Smooth muscle cell (in vitro differentiated cells): ENCODE measurements around the gene TAL1. TPM values are rescaled to one million over a fixed set of nuclear protein-coding genes. Genes with fewer than 3 reads are reported as not detected.
A peak's percentile ranks its signal among the peaks of the same experiment; 100 is the strongest.

Experiments used
- DNase-seq: peaks from one replicate; lab custom pipeline; 2025; ENCODE audit not compliant: unreplicated experiment; lab: John Stamatoyannopoulos, UW
- H2AFZ ChIP-seq: fragments of 200-600 bp; sonication (generic); 2 replicates; pipeline ENCODE4 v1.6.0; 2016; ENCODE audit warnings: antibody characterized with exemption, low read depth, mild to moderate bottlenecking
- H3F3A ChIP-seq: fragments of 200-600 bp; sonication (generic); 2 replicates; pipeline ENCODE4 v1.6.0; 2017; ENCODE audit warnings: antibody characterized with exemption, low read depth
- H3K27ac ChIP-seq: fragments of 200-600 bp; sonication (generic); 2 replicates; pipeline ENCODE4 v1.5.1; 2016; ENCODE audit warnings: low read depth, mild to moderate bottlenecking
- H3K27me3 ChIP-seq: fragments of 200-600 bp; sonication (generic); 2 replicates; pipeline ENCODE4 v1.6.1; 2016; ENCODE audit warnings: low read depth, mild to moderate bottlenecking
- H3K36me3 ChIP-seq: fragments of 200-600 bp; sonication (generic); 2 replicates; pipeline ENCODE4 v1.5.1; 2016; ENCODE audit warnings: low read depth
- H3K4me1 ChIP-seq: fragments of 200-600 bp; sonication (generic); 2 replicates; pipeline ENCODE4 v1.5.1; 2016; ENCODE audit warnings: low read depth
- H3K4me2 ChIP-seq: fragments of 200-600 bp; sonication (generic); 2 replicates; pipeline ENCODE4 v1.6.0; 2016; ENCODE audit warnings: mild to moderate bottlenecking
- H3K4me3 ChIP-seq: fragments of 200-600 bp; sonication (generic); 2 replicates; pipeline ENCODE4 v1.5.1; 2016; ENCODE audit warnings: mild to moderate bottlenecking
- H3K79me2 ChIP-seq: fragments of 200-600 bp; sonication (generic); 2 replicates; pipeline ENCODE4 v1.6.0; 2016; ENCODE audit warnings: low read depth, mild to moderate bottlenecking
- H3K9ac ChIP-seq: fragments of 200-600 bp; sonication (generic); 2 replicates; pipeline ENCODE4 v1.6.0; 2016; ENCODE audit warnings: low read depth
- H3K9me3 ChIP-seq: fragments of 200-600 bp; sonication (generic); replicated peaks from 2 replicates; pipeline ENCODE4 v1.5.1; 2016; ENCODE audit warnings: low read depth
- H4K20me1 ChIP-seq: fragments of 200-600 bp; sonication (generic); 2 replicates; pipeline ENCODE4 v1.6.0; 2016; ENCODE audit warnings: low read depth
- CTCF ChIP-seq: fragments of 200-600 bp; sonication (generic); IDR thresholded peaks from 2 replicates; pipeline ENCODE4 v1.5.1; 2017; ENCODE audit warnings: borderline replicate concordance, mild to moderate bottlenecking, antibody characterized with exemption; ENCODE audit not compliant: insufficient read depth, poor library complexity, severe bottlenecking
- WGBS: methylation state at CpG from one replicate; pipeline ENCODE4 v1.1.7; 2016; ENCODE audit warnings: low lambda C conversion rate; 5-methylcytosine and 5-hydroxymethylcytosine counted together
- polyA plus RNA-seq: library from polyadenylated mRNA; unstranded; fragments of >200 nt; fragmentation: Nextera tagmentation; extraction: Ambion mirVana; gene quantifications from 2 replicates; pipeline ENCODE4 v1.2.1, GENCODE V29; 2016
- total RNA-seq: library from RNA; depleted of rRNA; stranded (reverse); fragments of >200 nt; gene quantifications from 2 replicates; pipeline ENCODE4 v1.2.3, GENCODE V29; 2014

The TAL1 gene
- total and polyA plus RNA-seq, 2 experiments from 2014 or later = not detected

DNA sequence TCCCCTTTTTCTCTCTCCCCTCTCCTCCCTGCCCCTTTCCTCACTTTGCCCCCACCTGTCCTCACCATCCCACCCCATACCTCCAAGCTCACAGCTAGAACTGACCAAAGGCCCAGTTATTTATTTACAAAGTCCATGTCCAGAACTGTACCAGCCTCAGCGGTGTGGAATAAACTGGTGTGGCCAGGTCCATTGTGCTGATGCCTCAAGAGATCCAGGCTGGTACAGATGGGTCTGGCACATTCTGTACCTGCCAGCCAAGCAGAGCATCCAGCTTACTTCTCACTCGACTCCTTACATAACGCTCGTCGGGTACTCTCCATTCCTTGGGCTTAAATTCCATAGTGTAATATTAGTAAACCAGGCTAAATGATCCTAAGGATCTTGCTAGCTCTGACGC lies 54.0 kb downstream of the TAL1 start:
- H3K27me3 ChIP-seq = peaks cover 6% of the 10 kb centered on the region
- H2AFZ ChIP-seq = no peak overlapping the region
- H3K79me2 ChIP-seq = no peaks in the 10 kb centered on the region
- H3K9ac ChIP-seq = no peak overlapping the region
- no peak for DNase-seq
- peaks cover 7% of the 10 kb centered on the region for H3F3A ChIP-seq
- WGBS = 93% methylated on average over 6 of the region's 6 CpGs
- no peaks in the 10 kb centered on the region for H3K9me3 ChIP-seq
- H3K4me2 ChIP-seq = no peak overlapping the region
- H3K4me3 ChIP-seq = no peak overlapping the region
- H4K20me1 ChIP-seq = no peaks in the 10 kb centered on the region
- H3K27ac ChIP-seq = no peak overlapping the region
- no peak for TF ChIP-seq CTCF
- H3K36me3 ChIP-seq = no peaks in the 10 kb centered on the region
- H3K4me1 ChIP-seq = no peaks in the 10 kb centered on the region

DNA sequence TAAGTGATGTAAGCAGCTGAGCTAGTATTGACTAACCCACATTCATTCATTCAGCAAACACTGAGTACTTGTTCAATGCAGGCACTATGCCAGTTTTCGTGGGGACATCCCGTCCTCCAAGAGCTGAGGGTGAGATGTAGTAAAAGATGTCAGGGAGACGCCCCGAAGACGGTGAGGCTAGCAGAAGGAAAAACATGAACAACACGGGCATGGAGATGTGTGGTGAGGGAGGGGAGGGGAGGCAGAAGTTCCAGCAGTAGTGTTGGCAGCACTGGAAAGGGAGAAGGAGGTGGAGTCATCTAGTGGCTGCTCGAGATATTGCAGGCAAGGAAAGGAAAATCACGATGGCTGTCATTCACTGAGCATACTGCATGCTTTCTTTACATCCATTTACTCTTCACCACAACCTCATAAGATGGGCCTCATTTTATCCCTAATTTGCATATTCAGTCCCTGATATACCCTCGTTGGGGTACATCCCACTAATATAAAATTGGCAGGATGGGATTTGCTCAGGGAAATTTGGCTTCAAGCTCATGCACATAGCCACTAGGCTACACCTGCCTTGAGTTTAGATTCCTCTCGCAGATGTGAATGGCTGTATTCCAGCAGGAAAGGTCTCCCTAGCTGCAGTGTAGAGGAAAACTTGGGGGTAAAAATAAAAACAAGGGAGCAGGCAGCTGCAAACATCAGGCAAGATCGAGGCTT lies 56.6 kb downstream of the TAL1 start:
- Histone ChIP-seq H3K27me3 (no peaks in the 10 kb centered on the region), H3K4me2 (no peak overlapping the region), H4K20me1 (no peaks in the 10 kb centered on the region), H3K9ac (no peak overlapping the region), H3F3A (peaks cover 7% of the 10 kb centered on the region), H3K9me3 (no peaks in the 10 kb centered on the region), H3K79me2 (no peaks in the 10 kb centered on the region), H3K4me3 (no peak overlapping the region), H3K27ac (no peak overlapping the region), H3K4me1 (no peaks in the 10 kb centered on the region), H2AFZ (no peak overlapping the region), H3K36me3 (no peaks in the 10 kb centered on the region)
- TF ChIP-seq CTCF = peak; percentile 78
- 21% methylated on average over 11 of the region's 11 CpGs for WGBS
- DNase-seq = no peak

GRCh38 chr1:47174656-47175020 lies 57.4 kb downstream of the TAL1 start:
- H3K36me3 ChIP-seq = no peaks in the 10 kb centered on the region
- no peaks in the 10 kb centered on the region for H3K27me3 ChIP-seq
- no peak for TF ChIP-seq CTCF
- H3F3A ChIP-seq = peaks cover 7% of the 10 kb centered on the region
- H3K27ac ChIP-seq = no peak overlapping the region
- H3K79me2 ChIP-seq = no peaks in the 10 kb centered on the region
- H3K9ac ChIP-seq = no peak overlapping the region
- H3K4me3 ChIP-seq = no peak overlapping the region
- no peak for DNase-seq
- no peak overlapping the region for H3K4me2 ChIP-seq
- H4K20me1 ChIP-seq = no peaks in the 10 kb centered on the region
- H3K9me3 ChIP-seq = no peaks in the 10 kb centered on the region
- H3K4me1 ChIP-seq = no peaks in the 10 kb centered on the region
- H2AFZ ChIP-seq = no peak overlapping the region

DNA sequence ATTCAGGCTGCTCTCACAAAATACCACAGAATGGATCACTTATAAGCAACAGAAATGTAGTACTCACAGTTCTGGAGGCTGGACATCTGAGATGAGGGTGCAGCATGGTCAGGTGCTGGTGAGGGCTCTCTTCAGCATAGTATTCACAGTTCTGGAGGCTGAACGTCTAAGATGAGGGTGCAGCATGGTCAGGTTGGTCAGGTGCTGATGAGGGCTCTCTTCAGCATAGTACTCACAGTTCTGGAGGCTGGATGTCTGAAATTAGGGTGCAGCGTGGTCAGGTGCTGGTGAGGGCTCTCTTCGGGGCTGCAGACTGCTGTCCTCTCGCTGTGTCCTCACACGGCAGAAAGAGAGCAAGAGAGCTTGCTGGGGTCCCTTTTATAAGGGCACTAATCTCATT lies 59.2 kb downstream of the TAL1 start:
- Histone ChIP-seq H3K4me2 (no peak overlapping the region), H3K79me2 (no peaks in the 10 kb centered on the region), H3F3A (no peaks in the 10 kb centered on the region), H3K4me3 (no peak overlapping the region), H2AFZ (no peak overlapping the region), H3K36me3 (no peaks in the 10 kb centered on the region), H3K9ac (no peak overlapping the region), H3K27ac (no peak overlapping the region), H3K27me3 (no peaks in the 10 kb centered on the region), H3K9me3 (no peaks in the 10 kb centered on the region), H4K20me1 (no peaks in the 10 kb centered on the region), H3K4me1 (no peaks in the 10 kb centered on the region)
- DNase-seq = no peak
- 70% methylated on average over 5 of the region's 5 CpGs for WGBS
- no peak for TF ChIP-seq CTCF
